HG02870 (cell line): ENCODE results near the gene HOOK2.
A peak's percentile ranks its signal among the peaks of the same experiment; 100 is the strongest.
"Not testable (repeated sequence)": the region's sequence is repeated elsewhere in the genome, so short reads cannot be mapped to it uniquely, and the experiment has no call there.

Experiments
- ATAC-seq: cut with Tn5 transposase; IDR thresholded peaks from one replicate; pipeline ENCODE4 v1.9.1; 2021; ENCODE audit warnings: mild to moderate bottlenecking, moderate library complexity; ENCODE audit not compliant: unreplicated experiment

Gene HOOK2, protein sequence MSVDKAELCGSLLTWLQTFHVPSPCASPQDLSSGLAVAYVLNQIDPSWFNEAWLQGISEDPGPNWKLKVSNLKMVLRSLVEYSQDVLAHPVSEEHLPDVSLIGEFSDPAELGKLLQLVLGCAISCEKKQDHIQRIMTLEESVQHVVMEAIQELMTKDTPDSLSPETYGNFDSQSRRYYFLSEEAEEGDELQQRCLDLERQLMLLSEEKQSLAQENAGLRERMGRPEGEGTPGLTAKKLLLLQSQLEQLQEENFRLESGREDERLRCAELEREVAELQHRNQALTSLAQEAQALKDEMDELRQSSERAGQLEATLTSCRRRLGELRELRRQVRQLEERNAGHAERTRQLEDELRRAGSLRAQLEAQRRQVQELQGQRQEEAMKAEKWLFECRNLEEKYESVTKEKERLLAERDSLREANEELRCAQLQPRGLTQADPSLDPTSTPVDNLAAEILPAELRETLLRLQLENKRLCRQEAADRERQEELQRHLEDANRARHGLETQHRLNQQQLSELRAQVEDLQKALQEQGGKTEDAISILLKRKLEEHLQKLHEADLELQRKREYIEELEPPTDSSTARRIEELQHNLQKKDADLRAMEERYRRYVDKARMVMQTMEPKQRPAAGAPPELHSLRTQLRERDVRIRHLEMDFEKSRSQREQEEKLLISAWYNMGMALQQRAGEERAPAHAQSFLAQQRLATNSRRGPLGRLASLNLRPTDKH

DNA sequence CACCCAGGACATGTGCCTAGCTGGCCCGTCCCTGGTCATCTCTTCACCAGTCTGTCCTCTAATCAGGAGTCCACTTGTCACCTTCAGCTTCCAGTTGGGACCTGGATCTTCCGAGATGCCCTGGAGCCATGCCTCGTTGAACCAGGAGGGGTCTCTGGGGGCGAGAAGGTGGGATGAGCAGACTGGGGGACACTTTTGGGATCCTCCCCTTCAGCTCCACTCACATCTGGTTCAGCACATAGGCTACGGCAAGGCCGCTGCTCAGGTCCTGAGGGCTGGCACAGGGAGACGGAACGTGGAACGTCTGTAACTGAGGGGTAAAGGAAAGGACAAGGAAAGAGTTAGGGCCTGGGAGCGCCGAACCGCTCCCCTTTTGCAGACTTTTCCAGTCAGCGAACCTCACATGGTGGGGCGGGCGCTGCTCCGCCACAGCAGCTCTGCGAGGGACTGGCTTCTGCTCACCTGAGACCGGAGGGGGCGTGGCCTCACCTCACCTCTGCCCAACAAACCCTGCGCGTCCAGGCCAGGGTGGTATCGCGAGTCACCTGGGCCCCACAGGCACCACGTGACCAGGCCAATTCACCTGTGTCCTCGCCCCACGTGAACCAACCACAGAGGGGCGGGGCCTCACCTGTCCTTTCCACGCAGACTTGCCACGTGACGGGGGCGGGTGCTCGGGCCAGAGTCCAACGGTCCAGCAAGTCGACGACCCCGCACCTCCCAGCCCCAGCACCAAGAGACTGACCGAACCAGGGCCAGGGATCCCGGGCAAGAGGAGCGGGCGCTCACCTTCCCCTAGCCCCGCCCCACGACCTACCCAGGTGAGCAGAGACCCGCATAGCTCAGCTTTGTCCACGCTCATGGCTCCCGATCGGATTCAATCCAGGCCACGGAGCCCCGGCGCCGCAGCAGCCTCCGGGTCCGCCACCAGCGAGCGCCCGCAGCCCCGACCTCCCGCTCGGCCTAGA, at the start of gene HOOK2:
TSS of gene HOOK2 (minus strand) at position 965 of the 968 bp plus-strand sequence. CDS start at position 862, 103 bp downstream.
- no peak for ATAC-seq

DNA sequence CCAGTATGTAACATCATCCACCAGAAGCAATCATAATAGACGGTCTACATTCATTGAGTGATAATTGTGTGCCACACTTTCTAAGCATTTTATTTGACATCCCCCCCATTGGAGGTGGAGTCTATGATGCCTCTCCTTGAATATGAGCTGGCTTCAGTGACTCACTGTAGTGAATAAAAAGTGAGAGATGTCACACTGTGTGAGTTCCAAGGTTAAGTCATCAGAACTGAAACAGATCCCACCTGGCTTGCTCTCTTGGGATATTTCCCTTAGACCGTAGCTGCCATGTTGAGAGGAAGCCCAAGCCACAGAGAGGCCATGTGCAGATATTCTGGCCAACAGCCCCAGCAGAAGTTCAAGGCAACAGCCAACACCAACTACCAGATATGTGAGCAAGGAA, 46.4 kb upstream of the HOOK2 start:
- ATAC-seq, result no peak

DNA sequence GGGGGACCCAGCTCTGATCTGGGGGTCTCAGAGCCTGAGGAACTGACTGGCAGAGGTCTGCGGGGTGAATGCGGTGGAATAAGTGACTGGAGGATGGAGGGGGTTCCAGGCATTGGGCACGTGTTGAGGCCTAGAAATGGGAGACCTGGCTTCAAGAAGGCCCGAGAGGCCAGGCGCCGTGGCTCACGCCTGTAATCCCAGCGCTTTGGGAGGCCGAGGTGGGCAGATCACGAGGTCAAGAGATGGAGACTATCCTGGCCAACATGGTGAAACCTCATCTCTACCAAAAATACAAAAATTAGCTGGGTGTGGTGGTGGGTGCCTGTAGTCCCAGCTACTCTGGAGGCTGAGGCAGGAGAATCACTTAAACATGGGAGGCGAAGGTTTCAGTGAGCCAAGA, 42.5 kb upstream of the HOOK2 start:
- not testable (repeated sequence) for ATAC-seq

DNA sequence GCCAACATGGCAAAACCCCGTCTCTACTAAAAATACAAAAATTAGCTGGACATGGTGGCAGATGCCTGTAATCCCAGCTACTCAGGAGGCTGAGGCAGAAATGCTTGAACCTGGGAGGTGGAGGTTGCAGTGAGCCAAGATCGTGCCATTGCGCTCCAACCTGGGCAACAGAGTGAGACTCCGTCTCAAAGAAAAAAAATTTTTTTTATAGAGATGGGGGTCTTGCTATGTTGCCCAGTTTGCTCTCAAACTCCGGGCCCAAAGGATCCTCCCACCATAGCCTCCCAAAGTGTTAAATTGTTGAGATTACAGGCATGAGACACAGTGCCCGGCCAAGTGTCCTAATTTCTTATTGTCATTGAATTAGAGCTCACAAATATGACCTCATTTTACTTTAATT, 41.8 kb upstream of the HOOK2 start:
- ATAC-seq, result not testable (repeated sequence)

DNA sequence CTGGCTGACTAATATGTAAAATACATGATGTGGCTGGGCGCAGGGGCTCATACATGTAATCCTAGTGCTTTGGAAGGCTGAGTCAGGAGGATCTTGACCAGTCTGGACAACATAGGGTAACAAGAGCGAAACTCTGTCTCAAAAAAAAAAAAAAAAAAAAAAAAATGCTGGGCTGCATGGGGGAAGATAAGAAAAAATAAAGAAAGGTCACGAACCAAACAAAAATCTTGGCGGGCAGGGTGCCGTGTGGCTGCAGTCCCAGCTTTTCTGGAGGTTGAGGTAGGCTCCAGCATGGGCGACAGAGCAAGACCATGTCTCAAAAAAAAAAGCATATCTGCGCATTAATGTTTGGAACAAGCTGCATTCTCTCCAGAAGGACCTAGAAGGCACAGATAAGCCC, 39.7 kb upstream of the HOOK2 start:
- no peak for ATAC-seq

DNA sequence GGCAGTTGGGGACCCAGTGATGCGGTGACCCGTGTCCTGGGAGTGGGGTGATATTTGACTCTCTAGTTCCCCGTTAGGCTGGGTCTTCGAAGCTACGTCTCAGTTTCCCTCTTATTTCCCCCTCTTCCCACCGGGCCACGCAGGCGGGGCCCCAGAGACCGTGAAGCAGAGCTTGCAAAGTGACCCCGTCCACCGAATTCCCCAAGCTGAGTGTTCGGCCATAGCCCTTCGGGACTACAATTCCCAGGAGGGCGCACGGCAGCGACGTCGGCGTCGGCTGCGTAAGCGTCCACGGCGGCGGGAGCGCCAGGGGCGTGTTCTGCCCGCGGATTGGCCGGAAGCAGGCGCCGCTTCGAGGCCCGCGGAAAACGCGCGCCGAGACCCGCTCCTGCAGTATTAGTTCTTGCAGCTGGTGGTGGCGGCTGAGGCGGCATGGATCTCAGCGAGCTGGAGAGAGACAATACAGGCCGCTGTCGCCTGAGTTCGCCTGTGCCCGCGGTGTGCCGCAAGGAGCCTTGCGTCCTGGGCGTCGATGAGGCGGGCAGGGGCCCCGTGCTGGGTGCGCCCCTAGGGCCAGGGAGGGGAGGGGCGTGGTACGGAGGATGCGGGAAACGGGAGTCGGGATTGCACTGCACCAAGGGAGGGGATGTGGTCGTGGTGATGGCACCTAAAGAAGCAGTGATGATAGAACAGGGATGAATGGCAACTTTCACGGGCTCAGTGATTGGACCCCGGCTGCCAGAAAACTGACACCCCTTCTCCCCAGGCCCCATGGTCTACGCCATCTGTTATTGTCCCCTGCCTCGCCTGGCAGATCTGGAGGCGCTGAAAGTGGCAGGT, 31.1 kb upstream of the HOOK2 start, which contains the start of gene RNASEH2A:
TSS of gene RNASEH2A (plus strand) at position 343 of the 840 bp plus-strand sequence. CDS start at position 433, 90 bp downstream.
- peak; percentile 86 for ATAC-seq

DNA sequence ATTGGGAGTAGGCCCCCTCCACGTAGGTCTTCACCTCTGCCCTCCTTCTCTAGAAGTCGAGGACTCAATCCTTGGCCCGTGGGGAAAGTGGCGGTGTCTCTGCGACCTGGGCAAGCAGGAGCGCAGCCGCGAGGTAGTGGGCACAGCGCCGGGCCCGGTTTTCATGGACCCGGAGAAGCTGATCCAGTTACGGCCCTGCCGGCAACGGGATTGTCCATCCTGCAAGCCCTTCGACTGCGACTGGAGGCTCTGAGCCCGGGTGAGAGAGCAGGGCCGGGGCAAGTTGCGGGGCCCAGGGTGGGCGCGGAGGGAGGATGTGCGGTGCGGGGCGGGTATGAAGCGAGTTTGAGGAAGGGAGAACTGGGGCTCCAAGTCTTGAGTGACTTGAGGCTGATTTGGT, 28.7 kb upstream of the HOOK2 start:
- no peak for ATAC-seq

DNA sequence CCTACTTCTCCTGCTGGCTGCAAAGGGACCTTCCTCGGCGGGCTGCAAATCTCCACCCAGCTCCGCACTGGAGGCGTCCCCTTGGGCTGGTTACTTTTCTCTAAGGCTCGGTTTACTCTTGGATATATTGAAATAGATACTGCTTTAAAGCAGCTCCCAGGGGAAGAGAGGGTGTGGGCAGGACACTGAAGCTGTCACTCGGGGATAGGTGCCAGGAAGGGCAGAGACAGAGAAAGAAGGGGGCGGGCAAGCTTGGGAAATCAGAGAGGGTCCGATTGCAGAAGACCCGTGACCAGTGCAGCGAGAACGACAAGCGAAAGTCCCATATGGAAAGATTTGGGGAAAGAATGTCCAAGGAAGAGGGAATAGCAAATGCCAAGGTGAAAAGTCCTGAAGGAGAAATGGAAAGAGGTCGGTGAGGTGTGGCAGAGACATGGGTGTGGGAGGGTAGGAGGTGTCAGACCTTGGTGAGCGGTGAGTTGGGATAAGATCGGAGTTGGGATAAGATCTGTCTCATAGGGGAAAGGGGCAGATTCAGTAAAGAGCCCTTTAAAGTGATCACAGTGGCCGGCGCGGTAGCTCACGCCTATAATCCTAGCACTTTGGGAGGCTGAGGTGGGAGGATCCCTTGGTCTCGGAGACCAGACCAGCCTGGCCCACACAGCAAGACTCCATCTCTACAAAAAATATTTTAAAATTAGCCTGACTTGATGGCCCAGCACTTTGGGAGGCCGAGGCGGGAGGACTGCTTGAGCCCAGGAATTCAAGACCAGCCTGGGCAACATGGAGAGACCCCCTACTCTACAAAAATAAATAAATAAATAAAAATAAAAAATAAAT, 27.1 kb upstream of the HOOK2 start:
- no peak for ATAC-seq

DNA sequence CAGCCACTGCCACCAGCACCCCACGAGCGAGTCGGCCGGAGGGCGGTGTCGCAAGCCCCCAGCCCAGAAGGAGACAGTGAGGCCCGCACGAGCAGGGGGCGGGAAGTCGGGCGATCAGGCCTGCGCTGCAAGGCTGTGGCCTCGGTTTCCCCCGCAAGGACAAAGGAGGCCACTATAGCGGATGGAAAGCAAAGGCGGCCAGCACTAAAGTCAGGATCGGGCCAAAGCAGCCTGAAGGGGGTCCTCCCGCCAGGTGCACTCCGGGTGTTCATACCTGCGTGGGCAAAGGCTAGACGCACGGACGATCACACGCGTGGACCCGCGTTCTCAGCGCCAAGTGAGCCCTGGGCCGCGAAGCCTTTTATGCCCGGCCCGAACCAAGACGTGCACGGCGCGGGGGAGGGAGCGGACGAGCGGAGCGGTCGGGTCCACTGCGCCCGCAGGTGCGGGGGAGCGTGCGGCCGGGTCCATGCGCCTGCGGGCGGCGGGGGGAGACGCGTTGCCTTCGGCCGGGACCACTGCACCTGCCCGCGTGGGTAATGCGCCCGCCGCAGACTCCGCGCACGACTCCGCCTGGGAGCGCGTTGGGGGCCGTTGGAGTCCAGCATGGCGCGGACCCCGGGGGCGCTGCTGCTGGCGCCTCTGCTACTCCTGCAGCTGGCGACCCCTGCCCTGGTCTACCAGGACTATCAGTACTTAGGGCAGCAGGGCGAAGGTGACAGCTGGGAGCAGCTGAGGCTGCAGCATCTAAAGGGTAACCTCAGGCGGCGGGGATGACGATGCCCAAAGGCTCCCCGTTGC, 26.3 kb upstream of the HOOK2 start, which contains the start of the genes PRDX2 and THSD8:
TSS of gene PRDX2 (minus strand) at position 335 of the 801 bp plus-strand sequence. CDS start 539 bp downstream, outside the sequence.
TSS of gene THSD8 (plus strand) at position 604 of the 801 bp plus-strand sequence. CDS start at position 607, 3 bp downstream.
- ATAC-seq, result peak; percentile 37

DNA sequence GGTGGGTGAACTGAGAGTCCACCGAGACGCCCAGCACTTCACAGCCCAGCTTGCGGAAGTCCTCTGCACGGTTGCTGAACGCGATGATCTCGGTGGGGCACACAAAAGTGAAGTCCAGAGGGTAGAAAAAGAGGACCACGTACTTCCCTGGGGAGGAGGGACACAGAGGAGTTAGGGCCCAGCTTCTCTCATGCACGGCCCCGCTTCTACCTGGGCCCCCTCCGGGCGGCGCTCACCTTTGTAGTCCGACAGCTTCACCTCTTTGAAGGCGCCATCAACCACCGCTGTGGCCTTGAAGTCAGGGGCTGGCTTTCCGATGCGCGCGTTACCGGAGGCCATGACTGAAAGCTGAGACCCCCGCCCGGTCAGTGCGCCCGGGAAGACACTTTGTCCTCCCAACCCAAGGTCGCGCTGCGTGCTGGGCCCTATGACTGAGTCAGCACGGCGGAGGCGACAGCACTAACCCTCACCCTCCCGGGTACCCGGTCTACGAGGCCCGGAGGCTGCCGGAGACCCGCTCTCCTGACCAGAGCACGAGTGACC, 25.6 kb upstream of the HOOK2 start:
- no peak for ATAC-seq

DNA sequence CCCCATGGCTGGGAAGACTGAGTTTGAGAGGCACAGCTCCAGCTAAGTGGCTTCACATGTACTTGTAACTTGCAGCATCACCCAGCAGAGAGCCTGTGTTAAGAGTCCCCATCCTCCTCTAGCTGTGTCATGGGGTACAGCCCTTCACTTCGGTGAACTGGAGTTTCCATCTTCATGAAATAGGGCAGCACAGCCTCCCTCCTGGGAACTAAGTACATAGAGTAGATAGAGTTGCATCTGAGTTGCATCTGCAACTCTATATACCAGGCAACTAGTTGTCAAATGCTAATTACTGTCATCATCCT, 25.1 kb upstream of the HOOK2 start:
- ATAC-seq, result no peak

DNA sequence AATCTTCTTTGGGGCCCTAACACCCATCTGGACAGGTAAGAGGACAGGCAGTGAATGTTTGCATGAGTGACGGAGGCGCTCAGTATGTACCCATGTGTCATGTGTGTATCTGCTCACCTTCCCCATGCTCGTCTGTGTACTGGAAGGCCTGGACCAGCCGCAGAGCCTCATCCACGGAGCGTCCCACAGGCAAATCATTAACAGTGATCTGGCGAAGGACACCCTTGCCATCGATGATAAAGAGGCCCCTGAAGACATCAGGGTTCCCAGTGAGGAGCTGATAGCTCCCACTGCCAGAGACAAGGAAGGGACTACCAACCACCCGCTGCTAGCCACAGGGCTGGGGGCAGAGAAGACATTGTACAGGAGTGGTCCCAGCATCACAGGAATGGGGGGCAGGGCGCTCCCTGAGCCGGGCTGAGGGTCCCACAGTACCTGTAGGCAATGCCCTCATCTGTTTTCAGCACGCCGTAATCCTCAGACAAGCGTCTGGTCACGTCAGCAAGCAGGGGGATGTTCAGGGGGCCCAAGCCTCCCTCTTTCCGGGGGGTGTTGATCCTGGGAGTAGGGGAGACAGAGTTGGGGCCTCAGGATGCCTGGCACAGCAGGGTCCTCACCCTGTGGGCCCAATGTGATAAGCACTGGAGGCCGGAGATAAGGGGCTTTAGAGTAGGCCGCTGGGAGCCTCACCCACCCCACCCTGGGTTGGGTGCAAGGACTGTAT, 24.6 kb upstream of the HOOK2 start:
- ATAC-seq, result no peak

DNA sequence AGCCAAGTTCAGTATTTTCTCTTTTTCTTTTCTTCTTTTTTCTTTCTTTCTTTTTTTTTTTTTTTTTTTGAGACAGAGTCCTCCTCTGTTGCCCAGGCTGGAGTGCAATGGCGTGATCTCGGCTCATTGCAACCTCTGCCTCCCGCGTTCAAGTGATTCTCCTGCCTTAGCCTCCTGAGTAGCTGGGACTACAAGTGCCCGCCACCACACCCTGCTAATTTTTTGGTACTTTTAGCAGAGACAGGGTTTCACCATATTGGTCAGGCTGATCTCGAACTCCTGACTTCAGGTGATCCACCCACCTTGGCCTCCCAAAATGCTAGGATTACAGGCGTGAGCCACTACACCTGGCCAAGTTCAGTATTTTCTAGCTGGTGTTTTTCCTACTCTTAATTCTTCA, 22.3 kb upstream of the HOOK2 start:
- ATAC-seq, result not testable (repeated sequence)

DNA sequence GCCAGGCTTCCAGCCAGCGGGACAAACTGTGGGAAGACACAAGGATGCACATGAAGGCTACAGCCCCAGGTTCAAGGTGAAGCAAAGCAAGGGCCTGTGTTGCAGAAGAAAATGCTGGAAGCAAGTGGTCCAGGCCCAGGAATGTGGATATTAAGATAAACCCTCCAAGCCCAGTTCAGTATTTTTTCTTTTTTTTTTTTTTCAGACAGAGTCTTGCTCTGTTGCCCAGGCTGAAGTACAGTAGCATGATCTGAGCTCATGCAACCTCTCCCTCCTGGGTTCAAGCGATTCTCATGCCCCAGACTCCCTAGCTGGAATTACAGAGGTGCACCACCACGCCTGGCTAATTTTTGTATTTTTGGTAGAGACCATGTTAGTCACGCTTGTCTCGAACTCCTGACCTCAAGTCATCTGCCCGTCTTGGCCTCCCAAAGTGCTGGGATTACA, 21.8 kb upstream of the HOOK2 start:
- no peak for ATAC-seq

DNA sequence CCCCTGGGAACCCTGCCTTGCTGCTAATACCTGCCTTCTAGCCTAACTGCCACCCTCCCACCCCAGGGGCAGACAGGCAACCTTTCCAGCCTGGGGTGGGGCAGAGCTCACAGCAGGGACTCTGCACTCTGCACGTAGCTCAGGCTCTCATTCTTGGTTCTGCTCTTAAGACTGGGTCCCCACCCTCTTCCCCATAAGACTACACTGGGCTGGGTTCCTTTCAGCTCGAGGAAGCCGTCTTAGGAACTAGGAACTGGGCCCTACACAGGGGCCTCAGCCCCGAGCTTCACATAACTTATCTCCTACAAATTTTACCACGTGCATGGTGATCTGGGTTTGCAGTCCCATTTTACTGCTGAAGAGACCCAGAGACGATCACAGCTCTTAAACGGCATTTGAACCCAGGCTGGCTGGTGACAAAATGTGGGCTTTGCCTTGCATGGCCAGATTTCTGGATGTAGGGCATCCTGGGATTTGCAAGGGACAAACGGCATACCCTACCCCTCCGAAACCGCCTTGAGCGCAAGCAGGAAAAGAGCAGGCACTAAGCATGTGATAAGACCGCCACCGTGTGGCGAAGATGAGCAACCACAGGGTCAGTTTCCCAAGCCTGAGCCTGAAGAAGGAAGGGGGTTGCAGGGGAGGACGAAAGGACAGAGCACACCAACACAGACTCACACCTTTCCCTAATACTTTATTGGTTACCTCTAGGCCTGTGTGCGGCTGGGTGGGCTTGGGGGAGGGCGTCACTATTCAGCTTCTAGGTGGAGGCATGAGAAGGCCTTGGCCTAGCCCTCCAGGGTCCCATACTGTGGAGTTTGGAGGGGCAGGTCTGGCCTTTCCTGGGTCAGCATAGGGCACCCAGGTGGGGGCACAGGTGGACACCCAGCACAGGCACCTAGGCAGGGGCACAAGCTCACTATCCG, 21.1 kb upstream of the HOOK2 start:
- no peak for ATAC-seq

DNA sequence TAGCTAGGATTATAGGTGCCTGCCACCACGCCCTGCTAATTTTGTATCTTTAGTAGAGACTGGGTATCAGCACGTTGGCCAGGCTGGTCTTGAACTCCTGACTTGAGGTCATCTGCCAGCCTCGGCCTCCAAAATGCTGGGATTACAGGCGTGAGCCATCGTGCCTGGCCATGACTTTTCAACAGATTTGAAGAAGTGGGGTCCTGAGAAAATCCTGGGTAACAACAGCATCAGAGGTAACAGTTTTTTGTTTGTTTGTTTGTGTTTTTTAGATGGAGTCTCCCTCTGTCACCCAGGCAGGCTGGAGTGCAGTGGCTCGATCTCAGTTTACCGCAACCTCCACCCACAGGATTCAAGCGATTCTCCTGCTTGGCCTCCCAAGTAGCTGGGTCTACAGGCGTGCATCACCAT, 19.6 kb upstream of the HOOK2 start:
- ATAC-seq, result no peak
